Loucy (cell line): ENCODE measurements around the gene TRAPPC3L.

ENCODE experiments used
- H2AFZ ChIP-seq: fragments of 200-600 bp; sonication (generic); 2 replicates; pipeline ENCODE4 v1.6.0; 2016; ENCODE audit warnings: antibody characterized with exemption, mild to moderate bottlenecking, low read length, moderate library complexity
- H3F3A ChIP-seq: fragments of 200-600 bp; 2 replicates; pipeline ENCODE4 v1.6.0; 2016; ENCODE audit warnings: antibody characterized with exemption, low read depth, mild to moderate bottlenecking
- H3K27me3 ChIP-seq: fragments of 200-600 bp; sonication (generic); 2 replicates; pipeline ENCODE4 v1.6.1; 2014; ENCODE audit warnings: low read length, mild to moderate bottlenecking; ENCODE audit not compliant: insufficient read depth, poor library complexity, severe bottlenecking
- H3K36me3 ChIP-seq: fragments of 200-600 bp; sonication (generic); 2 replicates; pipeline ENCODE4 v1.6.1; 2016; ENCODE audit warnings: low read length; ENCODE audit not compliant: insufficient read depth
- H3K4me1 ChIP-seq: fragments of 200-600 bp; sonication (generic); 2 replicates; pipeline ENCODE4 v1.5.1; 2014; ENCODE audit warnings: low read length, mild to moderate bottlenecking; ENCODE audit not compliant: insufficient read depth, poor library complexity, severe bottlenecking
- H3K4me2 ChIP-seq: fragments of 200-600 bp; sonication (generic); 2 replicates; pipeline ENCODE4 v1.6.0; 2014; ENCODE audit warnings: antibody characterized with exemption, low read length, low read depth, mild to moderate bottlenecking; ENCODE audit not compliant: poor library complexity, severe bottlenecking
- H3K4me3 ChIP-seq: fragments of 200-600 bp; sonication (generic); 2 replicates; pipeline ENCODE4 v1.5.1; 2014; ENCODE audit warnings: low read length, mild to moderate bottlenecking, mixed read lengths; ENCODE audit not compliant: poor library complexity, severe bottlenecking
- H3K79me2 ChIP-seq: fragments of 200-600 bp; sonication (generic); 2 replicates; pipeline ENCODE4 v1.6.1; 2014; ENCODE audit warnings: low read length; ENCODE audit not compliant: insufficient read depth
- H3K9ac ChIP-seq: fragments of 200-600 bp; sonication (generic); 2 replicates; pipeline ENCODE4 v1.6.0; 2014; ENCODE audit warnings: mild to moderate bottlenecking, low read depth, low read length, moderate library complexity; ENCODE audit not compliant: poor library complexity, severe bottlenecking
- H3K9me2 ChIP-seq: fragments of 200-600 bp; sonication (generic); replicated peaks from 2 replicates; pipeline ENCODE4 v1.6.1; 2016; ENCODE audit warnings: low read depth, low read length, mixed read lengths
- H3K9me3 ChIP-seq: fragments of 200-600 bp; sonication (generic); 2 replicates; pipeline ENCODE4 v1.6.1; 2014; ENCODE audit warnings: mild to moderate bottlenecking, antibody characterized with exemption, low read length, low read depth; ENCODE audit not compliant: insufficient read depth
- H4K20me1 ChIP-seq: fragments of 200-600 bp; sonication (generic); 2 replicates; pipeline ENCODE4 v1.6.0; 2014; ENCODE audit warnings: antibody characterized with exemption, low read length, mild to moderate bottlenecking; ENCODE audit not compliant: insufficient read depth, poor library complexity, severe bottlenecking
- EZH2phosphoT487 ChIP-seq: fragments of 200-600 bp; IDR thresholded peaks from 2 replicates; pipeline ENCODE4 v1.6.1; 2018; ENCODE audit warnings: antibody characterized with exemption, mild to moderate bottlenecking, moderate library complexity, borderline replicate concordance
- TF ChIP-seq, protein P1 (sequence below): fragments of 200-600 bp; sonication (generic); conservative IDR thresholded peaks from 2 replicates; pipeline ENCODE4 v1.5.1; 2014; ENCODE audit warnings: mild to moderate bottlenecking, antibody characterized with exemption, low read length

The TRAPPC3L gene

DNA sequence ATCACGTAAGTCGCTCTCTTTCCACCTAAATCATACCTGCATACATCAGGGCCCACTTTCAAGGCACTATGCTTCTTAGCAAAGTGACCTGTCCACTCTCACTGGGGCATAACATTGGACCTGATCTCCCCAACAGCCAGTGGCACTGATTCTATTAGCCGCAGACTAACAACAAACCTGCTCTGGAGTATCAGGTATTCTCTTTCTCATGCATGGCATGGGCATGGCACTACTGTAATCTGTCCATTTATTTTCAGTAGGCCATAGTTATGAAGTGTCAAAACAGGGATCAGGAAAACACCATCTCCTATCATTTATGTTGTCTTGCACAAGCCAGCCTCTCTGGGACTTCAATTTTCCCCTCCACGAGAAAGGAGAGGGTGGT lies 16.5 kb upstream of the TRAPPC3L start:
- Histone ChIP-seq H4K20me1 (no peaks in the 10 kb centered on the region), H3K79me2 (no peaks in the 10 kb centered on the region), H3K27me3 (no peaks in the 10 kb centered on the region), H3K4me1 (no peaks in the 10 kb centered on the region), H2AFZ (no peak overlapping the region), H3K4me3 (no peak overlapping the region), H3K9ac (no peak overlapping the region), H3K4me2 (no peak overlapping the region), H3K9me3 (no peaks in the 10 kb centered on the region), H3F3A (no peaks in the 10 kb centered on the region), H3K9me2 (no peaks in the 10 kb centered on the region), H3K36me3 (no peaks in the 10 kb centered on the region)
- TF ChIP-seq, protein P1, sequence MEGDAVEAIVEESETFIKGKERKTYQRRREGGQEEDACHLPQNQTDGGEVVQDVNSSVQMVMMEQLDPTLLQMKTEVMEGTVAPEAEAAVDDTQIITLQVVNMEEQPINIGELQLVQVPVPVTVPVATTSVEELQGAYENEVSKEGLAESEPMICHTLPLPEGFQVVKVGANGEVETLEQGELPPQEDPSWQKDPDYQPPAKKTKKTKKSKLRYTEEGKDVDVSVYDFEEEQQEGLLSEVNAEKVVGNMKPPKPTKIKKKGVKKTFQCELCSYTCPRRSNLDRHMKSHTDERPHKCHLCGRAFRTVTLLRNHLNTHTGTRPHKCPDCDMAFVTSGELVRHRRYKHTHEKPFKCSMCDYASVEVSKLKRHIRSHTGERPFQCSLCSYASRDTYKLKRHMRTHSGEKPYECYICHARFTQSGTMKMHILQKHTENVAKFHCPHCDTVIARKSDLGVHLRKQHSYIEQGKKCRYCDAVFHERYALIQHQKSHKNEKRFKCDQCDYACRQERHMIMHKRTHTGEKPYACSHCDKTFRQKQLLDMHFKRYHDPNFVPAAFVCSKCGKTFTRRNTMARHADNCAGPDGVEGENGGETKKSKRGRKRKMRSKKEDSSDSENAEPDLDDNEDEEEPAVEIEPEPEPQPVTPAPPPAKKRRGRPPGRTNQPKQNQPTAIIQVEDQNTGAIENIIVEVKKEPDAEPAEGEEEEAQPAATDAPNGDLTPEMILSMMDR, result no peak
- no peak for TF ChIP-seq EZH2phosphoT487

DNA sequence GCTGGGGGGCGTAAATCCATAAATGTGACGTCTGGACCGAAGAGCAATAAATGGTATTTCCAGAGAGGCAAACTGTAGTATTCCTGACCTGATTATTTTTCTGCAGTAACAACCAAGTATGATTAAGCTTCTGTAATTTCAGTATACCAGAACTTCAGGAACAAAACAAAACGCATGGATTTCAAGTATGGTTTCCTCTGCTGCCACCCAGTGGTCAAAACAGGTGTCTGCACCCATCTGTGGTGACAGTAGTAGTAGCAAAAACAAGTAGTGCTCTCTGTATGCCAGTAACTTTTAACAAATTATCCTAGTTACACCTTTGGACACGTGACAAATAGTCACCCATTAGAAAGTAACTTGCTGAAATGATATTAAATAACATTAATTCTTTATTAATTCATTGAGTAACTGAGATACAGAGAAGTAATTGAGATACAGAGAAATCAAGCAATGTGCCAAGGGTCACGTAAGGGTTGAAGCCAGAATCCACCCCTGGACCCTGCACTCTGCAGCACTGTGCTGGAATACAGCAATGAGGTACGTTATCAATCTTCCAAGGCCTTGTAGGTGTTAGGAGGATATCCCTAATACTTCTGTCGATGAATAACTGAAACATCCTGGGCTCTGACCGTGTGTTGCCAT lies 16.0 kb upstream of the TRAPPC3L start:
- Histone ChIP-seq H3K9ac (no peak overlapping the region), H3K9me3 (no peaks in the 10 kb centered on the region), H3K4me3 (no peak overlapping the region), H3K9me2 (no peaks in the 10 kb centered on the region), H3K36me3 (no peaks in the 10 kb centered on the region), H3K4me1 (no peaks in the 10 kb centered on the region), H3K27me3 (no peaks in the 10 kb centered on the region), H3F3A (no peaks in the 10 kb centered on the region), H2AFZ (peak overlapping the region; percentile 39), H3K79me2 (no peaks in the 10 kb centered on the region), H3K4me2 (no peak overlapping the region), H4K20me1 (no peaks in the 10 kb centered on the region)
- TF ChIP-seq, protein P1, result peak; percentile 97
- TF ChIP-seq EZH2phosphoT487, result no peak

DNA sequence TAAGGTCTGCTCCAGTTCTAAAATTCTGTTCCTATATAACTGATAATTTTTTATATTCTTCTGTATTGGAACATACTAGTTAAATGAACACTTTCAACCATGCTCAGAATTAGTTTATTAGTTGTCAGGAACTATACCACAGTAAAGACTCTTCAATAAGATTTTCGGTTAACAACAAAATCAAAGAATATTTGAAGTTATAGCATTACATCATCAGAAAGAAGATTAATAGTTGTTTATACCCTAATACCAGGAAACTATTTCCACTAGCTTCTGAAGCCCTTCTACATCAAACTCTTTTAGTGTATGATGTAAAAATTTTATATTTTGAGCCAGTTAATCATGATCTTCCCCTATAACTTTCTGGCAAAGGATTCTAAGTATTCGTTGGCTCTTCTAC lies 14.6 kb upstream of the TRAPPC3L start:
- Histone ChIP-seq H3K79me2 (no peaks in the 10 kb centered on the region), H3K4me1 (no peaks in the 10 kb centered on the region), H3K9me2 (no peaks in the 10 kb centered on the region), H4K20me1 (no peaks in the 10 kb centered on the region), H3F3A (no peaks in the 10 kb centered on the region), H2AFZ (peak overlapping the region; percentile 40; the same call in 1 of the 2 replicates), H3K9ac (no peak overlapping the region), H3K36me3 (no peaks in the 10 kb centered on the region), H3K9me3 (no peaks in the 10 kb centered on the region), H3K27me3 (no peaks in the 10 kb centered on the region), H3K4me2 (no peak overlapping the region), H3K4me3 (no peak overlapping the region)
- no peak for TF ChIP-seq EZH2phosphoT487
- TF ChIP-seq, protein P1, result no peak
